Measurements from ENCODE around the gene RTTN. TPM values are rescaled to one million over a fixed set of nuclear protein-coding genes. Genes with fewer than 3 reads are reported as not detected.

The RTTN gene
- total and polyA plus RNA-seq, 2 experiments from 2014 or later: 7.2 to 31.0 TPM

GRCh38 chr18:70172225-70172624, 33.3 kb downstream of the RTTN start:
- TF ChIP-seq EZH2 (IDR thresholded peaks at IDR 0.05; ENCODE audit: low read depth, unreplicated experiment): no peak
- TF ChIP-seq POLR2AphosphoS5 (IDR thresholded peaks at IDR 0.05; ENCODE audit: low read depth): no peak
- no peak for TF ChIP-seq ETS1 (IDR thresholded peaks at IDR 0.05)
- no peak for TF ChIP-seq CREB1 (CRISPR knock-in tag; IDR thresholded peaks at IDR 0.05; ENCODE audit: low read depth)
- peak in 1 of 2 experiments; percentile 56; a peak in 3 of 4 replicates for TF ChIP-seq CTCF (conservative IDR thresholded peaks at IDR 0.05; ENCODE audit: low read depth in 2 of 2)
- no peak for TF ChIP-seq JUNB (IDR thresholded peaks at IDR 0.05; ENCODE audit: unreplicated experiment)
- TF ChIP-seq STAT1 (IDR thresholded peaks at IDR 0.05; ENCODE audit: unreplicated experiment): no peak
- TF ChIP-seq EZH2phosphoT487 (IDR thresholded peaks at IDR 0.05; ENCODE audit: unreplicated experiment): no peak
- H3F3A ChIP-seq (replicated peaks; ENCODE audit: low read depth): no peaks in the 10 kb centered on the region
- no peaks in the 10 kb centered on the region for H3K36me3 ChIP-seq (ENCODE audit: insufficient read depth)
- no peak overlapping the region for H3K27ac ChIP-seq (ENCODE audit: low read depth)
- no peaks in the 10 kb centered on the region for H3K9me2 ChIP-seq (ENCODE audit: insufficient read depth)
- ATAC-seq (no peak), DNase-seq (ENCODE audit: low spot score) (peak; percentile 8)
- no peaks in the 10 kb centered on the region for H4K20me1 ChIP-seq (replicated peaks; ENCODE audit: insufficient read depth)
- no peaks in the 10 kb centered on the region for H3K79me2 ChIP-seq (replicated peaks; ENCODE audit: insufficient read depth)
- no peak overlapping the region for H2AFZ ChIP-seq
- no peak overlapping the region for H3K27ac Mint-ChIP-seq
- no peaks in the 10 kb centered on the region for H3K4me1 Mint-ChIP-seq
- no peaks in the 10 kb centered on the region for H3K27me3 Mint-ChIP-seq (ENCODE audit: insufficient read depth, low read depth, poor library complexity)
- H3K36me3 Mint-ChIP-seq (ENCODE audit: low read depth): no peaks in the 10 kb centered on the region
- no peaks in the 10 kb centered on the region for H3K4me1 ChIP-seq (ENCODE audit: insufficient read depth)
- H3K4me2 ChIP-seq: no peak overlapping the region
- no peaks in the 10 kb centered on the region for H3K9me3 Mint-ChIP-seq
- no peak overlapping the region for H3K4me3 ChIP-seq
- H3K27me3 ChIP-seq (ENCODE audit: insufficient read depth): no peaks in the 10 kb centered on the region
- H3K4me3 Mint-ChIP-seq: no peak overlapping the region

- DNase-seq (ENCODE audit: low spot score) (no peak), ATAC-seq (no peak)
- H3K4me3 ChIP-seq: no peak overlapping the region
- Mint-ChIP-seq H3K36me3 (ENCODE audit: low read depth) (peaks cover 4% of the 10 kb centered on the region; the same call in 1 of the 3 replicates), H3K4me1 (no peaks in the 10 kb centered on the region), H3K27ac (no peak overlapping the region), H3K4me3 (no peak overlapping the region), H3K27me3 (ENCODE audit: insufficient read depth, low read depth, poor library complexity) (no peaks in the 10 kb centered on the region), H3K9me3 (no peaks in the 10 kb centered on the region)
- no peaks in the 10 kb centered on the region for H3K4me1 ChIP-seq (ENCODE audit: insufficient read depth)
- no peaks in the 10 kb centered on the region for H3K27me3 ChIP-seq (ENCODE audit: insufficient read depth)
- H3F3A ChIP-seq (replicated peaks; ENCODE audit: low read depth): no peaks in the 10 kb centered on the region
- H3K27ac ChIP-seq (ENCODE audit: low read depth): no peak overlapping the region
- TF ChIP-seq REST (IDR thresholded peaks at IDR 0.05; ENCODE audit: unreplicated experiment) (no peak), ZNF114 (CRISPR knock-in tag; IDR thresholded peaks at IDR 0.05) (no peak), POLR2AphosphoS5 (IDR thresholded peaks at IDR 0.05; ENCODE audit: low read depth) (no peak), CREB1 (CRISPR knock-in tag; IDR thresholded peaks at IDR 0.05; ENCODE audit: low read depth) (no peak), STAT1 (IDR thresholded peaks at IDR 0.05; ENCODE audit: unreplicated experiment) (no peak)
- no peak overlapping the region for H3K4me2 ChIP-seq
- H3K36me3 ChIP-seq (ENCODE audit: insufficient read depth): no peaks in the 10 kb centered on the region; the same call in 1 of the 2 replicates
- no peaks in the 10 kb centered on the region for H3K79me2 ChIP-seq (replicated peaks; ENCODE audit: insufficient read depth)
- no peak overlapping the region for H2AFZ ChIP-seq
- no peaks in the 10 kb centered on the region for H4K20me1 ChIP-seq (replicated peaks; ENCODE audit: insufficient read depth)
- H3K9me2 ChIP-seq (ENCODE audit: insufficient read depth): no peaks in the 10 kb centered on the region
These were observed 35.7 kb downstream of the RTTN start for GRCh38 chr18:70169747-70170146.

All from GM23338 (cell line).